Endothelial cell of umbilical vein (primary cell): ENCODE data around the gene FANCC. TPM values are rescaled to one million over a fixed set of nuclear protein-coding genes. Genes with fewer than 3 reads are reported as not detected.

Experiments used
- BruUV-seq: library from RNA; stranded (reverse); fragments of 400-500 nt; replicated peaks from 2 replicates; lab custom pipeline; 2021; lab: Mats Ljungman, UMichigan
- CTCF ChIA-PET: fragments of 300-600, 350-600 bp; sonication (Branson Sonifier 250); formaldehyde crosslinking; loops from one replicate; lab custom pipeline; 2021; ENCODE audit warnings: antibody characterized with exemption, inconsistent platforms; lab: Charles Lee
- POLR2A ChIA-PET: fragments of 300-600, 350-600 bp; sonication (Branson Sonifier 250); formaldehyde crosslinking; loops from one replicate; lab custom pipeline; 2021; ENCODE audit warnings: antibody characterized with exemption, inconsistent platforms; lab: Charles Lee
- DNase-seq: peaks from one replicate; pipeline ENCODE4 v3.0.0-alpha.2; 2011; ENCODE audit warnings: low read depth, low spot score
- FAIRE-seq: peaks from 2 replicates; lab custom pipeline; 2011; peaks lifted over from hg19 to GRCh38; lab: Jason Lieb, UNC
- H2AFZ ChIP-seq: 2 replicates; pipeline ENCODE4 v1.6.0; 2012; ENCODE audit warnings: low read depth, low read length, control low read depth, inconsistent platforms
- H3K27ac ChIP-seq: 2 replicates; pipeline ENCODE4 v1.5.1; 2011; ENCODE audit warnings: low read depth, mild to moderate bottlenecking, control low read depth, low read length, moderate library complexity; ENCODE audit not compliant: insufficient read depth
- H3K27me3 ChIP-seq, 2 experiments: 2 replicates each; pipeline versions ENCODE4 v1.6.0 to v1.6.1; 2011; ENCODE audit warnings: low read length in 2 of 2, mixed read lengths in 1 of 2; ENCODE audit not compliant: control insufficient read depth in 2 of 2, insufficient read depth in 2 of 2
- H3K36me3 ChIP-seq, 2 experiments: 2 replicates in 1 of 2; 3 replicates in 1 of 2; pipeline ENCODE4 v1.5.1; 2011; ENCODE audit warnings: low read length in 2 of 2, mild to moderate bottlenecking in 1 of 2, moderate library complexity in 1 of 2; ENCODE audit not compliant: control insufficient read depth in 2 of 2, insufficient read depth in 2 of 2; ENCODE audit errors: extremely low read depth in 1 of 2
- H3K4me1 ChIP-seq: 3 replicates; pipeline ENCODE4 v1.5.1; 2011; ENCODE audit warnings: mild to moderate bottlenecking, low read length; ENCODE audit not compliant: control insufficient read depth, insufficient read depth; ENCODE audit errors: extremely low read depth
- H3K4me2 ChIP-seq: 2 replicates; pipeline ENCODE4 v1.6.1; 2011; ENCODE audit warnings: low read length, control low read depth, mixed read lengths; ENCODE audit not compliant: insufficient read depth
- H3K4me3 ChIP-seq, 3 experiments: fragments of 200-600 bp in 1 of 3; sonication (generic), shearing (Covaris generic) in 1 of 3; replicated peaks in 1 of 3; 2 replicates each; pipeline ENCODE4 v1.5.1; 2011 to 2016; ENCODE audit warnings: control low read depth in 3 of 3, low read length in 3 of 3, mild to moderate bottlenecking in 2 of 3, inconsistent platforms in 1 of 3, low read depth in 1 of 3, moderate library complexity in 1 of 3; ENCODE audit not compliant: insufficient read depth in 1 of 3
- H3K79me2 ChIP-seq: 2 replicates; pipeline ENCODE4 v1.6.0; 2012; ENCODE audit warnings: low read length, inconsistent platforms; ENCODE audit not compliant: control insufficient read depth, insufficient read depth
- H3K9ac ChIP-seq: replicated peaks from 2 replicates; pipeline ENCODE3; 2011; ENCODE audit warnings: low read length, control low read depth; ENCODE audit not compliant: insufficient read depth; ENCODE audit errors: extremely low read depth
- H3K9me1 ChIP-seq: replicated peaks from 3 replicates; pipeline ENCODE4 v1.6.0; 2011; ENCODE audit warnings: mild to moderate bottlenecking, low read length; ENCODE audit not compliant: control insufficient read depth, insufficient read depth; ENCODE audit errors: extremely low read depth
- H3K9me3 ChIP-seq: replicated peaks from 2 replicates; pipeline ENCODE4 v1.5.1; 2012; ENCODE audit warnings: low read length, inconsistent platforms; ENCODE audit not compliant: control insufficient read depth, insufficient read depth
- H4K20me1 ChIP-seq: replicated peaks from 2 replicates; pipeline ENCODE3; 2011; ENCODE audit warnings: mild to moderate bottlenecking, low read length; ENCODE audit not compliant: control insufficient read depth, insufficient read depth; ENCODE audit errors: extremely low read depth
- EZH2 ChIP-seq: IDR thresholded peaks from 2 replicates; pipeline ENCODE4 v1.6.1; 2012; ENCODE audit warnings: borderline replicate concordance, low read depth, mild to moderate bottlenecking, moderate library complexity, low read length, inconsistent platforms; ENCODE audit not compliant: severe bottlenecking
- FOS ChIP-seq: IDR thresholded peaks from 2 replicates; pipeline ENCODE4 v1.6.1; 2011; ENCODE audit warnings: mild to moderate bottlenecking, low read length, moderate library complexity, borderline replicate concordance; ENCODE audit not compliant: insufficient read depth
- GATA2 ChIP-seq: IDR thresholded peaks from 2 replicates; pipeline ENCODE4 v1.7.0; 2011; ENCODE audit warnings: low read depth, mild to moderate bottlenecking, moderate library complexity, mixed read lengths, low read length; ENCODE audit not compliant: insufficient read length, insufficient read depth
- JUN ChIP-seq: IDR thresholded peaks from 2 replicates; pipeline ENCODE4 v1.6.1; 2011; ENCODE audit warnings: borderline replicate concordance, low read depth; ENCODE audit not compliant: insufficient read length, insufficient read depth
- MYC ChIP-seq: IDR thresholded peaks from one replicate; pipeline ENCODE4 v1.6.1; 2011; ENCODE audit warnings: mild to moderate bottlenecking, low read depth, low read length
- POLR2A ChIP-seq: IDR thresholded peaks from 2 replicates; pipeline ENCODE4 v1.6.1; 2012; ENCODE audit warnings: low read depth, mild to moderate bottlenecking, control low read depth, low read length
- POLR2AphosphoS5 ChIP-seq: IDR thresholded peaks from 2 replicates; pipeline ENCODE4 v1.6.1; 2012; ENCODE audit warnings: low read depth, mild to moderate bottlenecking, control low read depth, low read length, moderate library complexity; ENCODE audit not compliant: insufficient read depth
- dilution Hi-C: fragments of 300-500 bp; cut with MboI; formaldehyde crosslinking; loops from one replicate; pipeline ENCODE4 v1.15.0; 2019; ENCODE audit warnings: low sequenced_read_pairs; ENCODE audit not compliant: extremely low pct_ligation_motif_present
- intact Hi-C: fragments of 100-400 bp; cut with micrococcal nuclease; formaldehyde crosslinking; loops from one replicate; pipeline ENCODE4 v1.10.0; 2022
- polyA plus RNA-seq, 4 experiments: library from polyadenylated mRNA; depleted of rRNA in 3 of 4; stranded (reverse) in 3 of 4; unstranded in 1 of 4; fragments of >200 nt; gene quantifications; 2 replicates each; pipeline versions ENCODE4 v1.2.1 to v1.2.3, GENCODE V29; 2011 to 2012; ENCODE audit warnings: missing spikeins in 1 of 4
- total RNA-seq: library from RNA; stranded (reverse); gene quantifications from 2 replicates; pipeline ENCODE4 v1.2.3, GENCODE V29; 2021
- TF ChIP-seq, protein P1 (sequence below), 2 donors: IDR thresholded peaks; 1 replicate in 1 of 2; 2 replicates in 1 of 2; pipeline ENCODE4 v1.5.1; 2011; ENCODE audit warnings: low read length in 2 of 2, mild to moderate bottlenecking in 2 of 2, moderate library complexity in 2 of 2, control low read depth in 1 of 2, inconsistent platforms in 1 of 2, low read depth in 1 of 2; ENCODE audit not compliant: insufficient read depth in 1 of 2; ENCODE audit errors: extremely low read depth in 1 of 2
- TF ChIP-seq, protein P2 (sequence below): IDR thresholded peaks from 2 replicates; pipeline ENCODE4 v1.6.1; 2011; ENCODE audit not compliant: insufficient read depth, insufficient read length

FANCC gene
- total and polyA plus RNA-seq, 2 donors (not counting 3 experiments of a cell fraction or from before 2014, with no cell fraction given): 5.7 to 13.1 TPM

DNA sequence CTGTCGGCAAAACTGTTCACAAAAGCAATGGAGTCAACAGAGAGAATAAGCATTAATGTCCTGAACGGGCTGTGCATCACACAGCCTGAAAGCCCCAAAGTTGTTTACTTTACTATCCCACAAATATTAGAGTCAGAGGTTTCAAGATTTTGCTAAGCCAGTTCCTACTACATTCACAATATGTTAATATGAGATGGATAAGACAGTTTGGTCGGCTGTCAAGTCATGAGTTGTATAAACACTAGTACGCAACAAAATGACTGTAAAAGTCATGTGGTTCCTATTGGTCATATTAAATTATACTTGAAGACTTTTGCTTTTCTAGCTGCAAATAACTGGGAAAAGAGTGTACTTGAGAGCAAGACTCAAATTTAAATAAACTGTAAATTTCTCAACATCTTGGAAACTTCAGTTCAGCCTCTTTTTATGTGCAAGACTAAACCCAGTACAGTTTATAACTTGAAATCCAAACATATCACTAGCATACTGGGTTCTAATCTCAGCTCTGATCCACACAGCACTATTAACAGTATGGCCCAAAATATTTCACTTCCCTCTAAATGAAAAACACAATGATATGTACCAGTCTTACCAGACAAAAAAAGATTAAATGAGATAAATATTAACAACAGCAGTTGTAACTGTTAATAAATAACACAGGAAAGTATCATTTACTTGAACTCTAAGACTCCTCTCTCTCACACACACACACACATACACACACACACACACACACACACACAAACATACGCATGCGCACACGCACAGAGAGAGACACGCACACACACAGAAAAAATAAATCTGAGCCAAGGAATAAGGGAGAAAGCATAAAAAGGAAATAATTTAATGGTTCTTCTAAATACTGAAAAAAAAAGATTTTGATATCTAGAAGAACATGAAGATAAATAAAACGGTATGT, 33.1 kb downstream of the FANCC start:
- BruUV-seq: no TSS peak
- ChIA-PET CTCF (interaction anchor here (1.6 kb wide), 1 partner anchor 16 kb away, joined by 4 read pairs; no protein-coding TSS in a partner anchor), POLR2A (no interaction called here)
- Histone ChIP-seq H3K4me3 (no peak overlapping the region), H3K9ac (no peak overlapping the region), H3K27me3 (no peaks in the 10 kb centered on the region), H3K36me3 (no peaks in the 10 kb centered on the region), H4K20me1 (peaks cover 2% of the 10 kb centered on the region), H3K9me1 (no peaks in the 10 kb centered on the region), H3K4me2 (no peak overlapping the region), H3K79me2 (no peaks in the 10 kb centered on the region), H3K4me1 (no peaks in the 10 kb centered on the region), H3K9me3 (no peaks in the 10 kb centered on the region), H2AFZ (no peak overlapping the region), H3K27ac (no peak overlapping the region)
- dilution Hi-C loops (no loop called here), intact Hi-C loops (no loop called here)
- no peak for TF ChIP-seq FOS
- no peak for TF ChIP-seq POLR2AphosphoS5
- TF ChIP-seq POLR2A: no peak
- no peak for TF ChIP-seq GATA2
- TF ChIP-seq, protein P1, sequence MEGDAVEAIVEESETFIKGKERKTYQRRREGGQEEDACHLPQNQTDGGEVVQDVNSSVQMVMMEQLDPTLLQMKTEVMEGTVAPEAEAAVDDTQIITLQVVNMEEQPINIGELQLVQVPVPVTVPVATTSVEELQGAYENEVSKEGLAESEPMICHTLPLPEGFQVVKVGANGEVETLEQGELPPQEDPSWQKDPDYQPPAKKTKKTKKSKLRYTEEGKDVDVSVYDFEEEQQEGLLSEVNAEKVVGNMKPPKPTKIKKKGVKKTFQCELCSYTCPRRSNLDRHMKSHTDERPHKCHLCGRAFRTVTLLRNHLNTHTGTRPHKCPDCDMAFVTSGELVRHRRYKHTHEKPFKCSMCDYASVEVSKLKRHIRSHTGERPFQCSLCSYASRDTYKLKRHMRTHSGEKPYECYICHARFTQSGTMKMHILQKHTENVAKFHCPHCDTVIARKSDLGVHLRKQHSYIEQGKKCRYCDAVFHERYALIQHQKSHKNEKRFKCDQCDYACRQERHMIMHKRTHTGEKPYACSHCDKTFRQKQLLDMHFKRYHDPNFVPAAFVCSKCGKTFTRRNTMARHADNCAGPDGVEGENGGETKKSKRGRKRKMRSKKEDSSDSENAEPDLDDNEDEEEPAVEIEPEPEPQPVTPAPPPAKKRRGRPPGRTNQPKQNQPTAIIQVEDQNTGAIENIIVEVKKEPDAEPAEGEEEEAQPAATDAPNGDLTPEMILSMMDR (IDR thresholded peaks at IDR 0.05; ENCODE audit: extremely low read depth in 1 of 2, insufficient read depth in 1 of 2, low read depth in 1 of 2, low read length in 2 of 2): no peak
- TF ChIP-seq JUN: no peak
- TF ChIP-seq, protein P2, sequence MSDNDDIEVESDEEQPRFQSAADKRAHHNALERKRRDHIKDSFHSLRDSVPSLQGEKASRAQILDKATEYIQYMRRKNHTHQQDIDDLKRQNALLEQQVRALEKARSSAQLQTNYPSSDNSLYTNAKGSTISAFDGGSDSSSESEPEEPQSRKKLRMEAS: no peak
- TF ChIP-seq MYC: no peak
- TF ChIP-seq EZH2: no peak
- FAIRE-seq (no peak), DNase-seq (no peak)
